Measurements from ENCODE around the gene MAP2K3.

- TF ChIP-seq CTCF (IDR thresholded peaks at IDR 0.05) (no peak), POLR2A (IDR thresholded peaks at IDR 0.05) (no peak)
Measured at GRCh38 chr17:21357696-21358656, 73.5 kb downstream of the MAP2K3 start.

Data from right lobe of liver (tissue), 4 donors.